Fibroblast of skin of left quadriceps (primary cell): ENCODE results near the gene TM4SF4.
A peak's percentile ranks its signal among the peaks of the same experiment; 100 is the strongest.
"Not testable (repeated sequence)": the region's sequence is repeated elsewhere in the genome, so short reads cannot be mapped to it uniquely, and the experiment has no call there.

Source experiments
- DNase-seq, 2 experiments: peaks; one replicate each; pipeline ENCODE4 v3.0.0-alpha.2; 2013; ENCODE audit warnings: low read depth in 2 of 2

Gene TM4SF4, protein sequence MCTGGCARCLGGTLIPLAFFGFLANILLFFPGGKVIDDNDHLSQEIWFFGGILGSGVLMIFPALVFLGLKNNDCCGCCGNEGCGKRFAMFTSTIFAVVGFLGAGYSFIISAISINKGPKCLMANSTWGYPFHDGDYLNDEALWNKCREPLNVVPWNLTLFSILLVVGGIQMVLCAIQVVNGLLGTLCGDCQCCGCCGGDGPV

DNA sequence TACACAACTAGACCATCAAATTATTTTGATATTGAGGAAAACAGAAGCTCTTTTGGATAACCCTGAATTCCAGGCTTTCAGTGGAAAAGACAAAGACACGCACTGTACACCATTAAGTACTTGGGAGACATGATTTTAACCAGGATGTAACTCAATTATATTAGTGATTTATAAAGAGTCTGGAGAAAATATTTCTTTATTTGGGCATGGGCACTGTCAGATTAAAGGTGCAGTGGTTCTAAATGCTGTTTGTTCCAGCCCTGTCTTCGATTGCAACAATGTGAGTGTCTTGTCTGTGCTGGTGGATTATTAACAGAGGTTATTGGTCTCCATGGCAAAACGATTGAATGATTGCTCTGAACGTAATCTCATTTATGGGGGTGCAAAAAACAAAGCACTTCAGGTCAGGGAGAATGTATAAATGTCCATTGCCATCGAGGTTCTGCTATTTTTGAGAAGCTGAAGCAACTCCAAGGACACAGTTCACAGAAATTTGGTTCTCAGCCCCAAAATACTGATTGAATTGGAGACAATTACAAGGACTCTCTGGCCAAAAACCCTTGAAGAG lies at the start of gene TM4SF4:
TSS of gene TM4SF4 (plus strand) at position 448 of the 568 bp plus-strand sequence. CDS start 181 bp downstream, outside the sequence.
- DNase-seq = no peak

DNA sequence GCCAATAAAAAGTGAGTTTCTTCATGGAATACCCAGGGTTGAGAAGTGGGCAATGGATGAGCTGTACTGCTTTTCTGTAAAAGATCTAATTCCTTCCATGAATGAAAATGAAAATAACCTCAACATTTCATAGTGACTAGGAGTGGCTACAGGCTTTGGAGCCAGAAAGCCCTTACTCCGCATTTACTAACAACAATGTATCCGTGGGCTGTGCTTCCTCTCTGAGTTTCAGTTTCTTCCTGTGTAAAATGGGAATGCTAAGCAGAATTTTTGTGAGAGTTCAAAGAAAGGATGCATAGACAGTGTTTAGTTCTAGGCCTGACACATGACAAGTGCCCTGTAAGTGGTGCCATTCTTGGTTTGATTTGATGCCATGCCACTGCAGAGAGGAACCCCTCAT lies 49.6 kb upstream of the TM4SF4 start:
- DNase-seq = no peak

DNA sequence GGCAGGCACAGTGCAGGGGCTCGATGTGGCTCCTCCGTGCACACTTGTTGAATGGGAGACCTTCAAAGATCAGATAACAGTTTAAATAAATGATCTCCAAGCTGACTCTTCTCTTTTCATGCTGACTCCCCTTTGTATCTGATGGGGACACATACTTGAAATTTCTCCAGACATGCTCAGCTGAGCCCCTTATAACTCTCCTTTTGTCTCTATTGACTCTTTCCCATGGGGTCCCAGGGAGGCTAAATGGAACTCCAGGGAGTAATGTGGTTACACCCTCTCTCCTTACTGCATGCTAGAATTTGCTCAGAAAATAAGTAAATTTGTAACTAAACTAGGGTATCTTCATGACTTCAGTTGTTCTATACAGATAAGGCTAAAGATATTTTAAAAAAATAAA lies 48.2 kb upstream of the TM4SF4 start:
- no peak for DNase-seq

DNA sequence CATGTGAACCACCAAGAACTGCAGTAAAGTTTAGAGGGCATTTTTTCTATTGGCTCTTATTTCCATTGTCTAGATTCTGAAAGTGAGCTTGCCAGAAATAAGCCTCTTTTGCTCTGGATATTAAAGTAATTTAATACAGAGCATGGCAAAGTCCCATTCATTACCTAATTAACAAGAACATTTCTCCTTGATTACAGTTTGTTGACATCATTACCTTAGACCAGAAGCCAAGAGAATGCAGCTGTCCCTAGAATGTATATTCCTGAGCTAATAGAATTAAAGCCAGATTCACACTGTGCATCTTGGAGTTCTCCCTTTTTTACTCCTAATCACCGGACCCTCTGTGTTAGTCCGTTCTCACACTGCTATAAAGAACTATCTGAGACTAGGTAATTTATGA lies 46.4 kb upstream of the TM4SF4 start:
- DNase-seq = no peak

DNA sequence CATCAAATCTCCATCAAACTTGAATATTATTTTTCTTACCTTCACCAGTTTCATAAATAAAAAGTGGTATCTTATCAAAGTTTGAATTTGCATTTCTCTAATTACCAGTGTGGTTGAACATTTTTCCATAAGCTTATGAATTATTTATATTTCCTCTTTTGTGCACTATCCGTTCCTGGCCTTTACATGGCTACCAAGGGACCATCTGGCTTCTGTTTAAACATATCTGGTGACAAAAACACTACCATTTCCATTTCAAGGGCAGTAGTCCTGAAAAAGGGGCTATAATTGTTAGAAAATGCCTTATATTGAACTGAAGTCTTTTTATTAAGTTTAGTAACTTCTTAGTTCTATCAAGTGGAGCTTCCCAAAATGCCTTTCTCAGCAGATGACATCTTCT lies 44.3 kb upstream of the TM4SF4 start:
- no peak for DNase-seq

DNA sequence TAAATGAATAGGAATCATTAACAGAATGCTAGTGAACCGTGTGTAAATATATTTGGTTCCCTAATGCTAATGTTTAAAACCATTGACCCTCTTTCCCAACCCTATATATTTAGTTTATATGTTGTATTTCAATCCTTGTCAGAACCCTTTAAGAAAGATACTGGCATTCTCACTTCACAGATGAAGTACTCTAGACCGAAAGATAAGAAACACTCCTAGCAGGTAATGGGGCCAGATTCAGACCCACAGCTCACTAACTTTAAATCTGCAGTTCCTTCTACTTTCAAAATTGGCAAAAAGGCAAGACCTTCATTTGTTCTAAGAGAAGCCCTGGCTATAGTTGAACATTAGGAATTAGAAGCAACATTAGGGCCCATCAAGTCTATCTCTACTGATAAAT lies 42.3 kb upstream of the TM4SF4 start:
- no peak for DNase-seq

DNA sequence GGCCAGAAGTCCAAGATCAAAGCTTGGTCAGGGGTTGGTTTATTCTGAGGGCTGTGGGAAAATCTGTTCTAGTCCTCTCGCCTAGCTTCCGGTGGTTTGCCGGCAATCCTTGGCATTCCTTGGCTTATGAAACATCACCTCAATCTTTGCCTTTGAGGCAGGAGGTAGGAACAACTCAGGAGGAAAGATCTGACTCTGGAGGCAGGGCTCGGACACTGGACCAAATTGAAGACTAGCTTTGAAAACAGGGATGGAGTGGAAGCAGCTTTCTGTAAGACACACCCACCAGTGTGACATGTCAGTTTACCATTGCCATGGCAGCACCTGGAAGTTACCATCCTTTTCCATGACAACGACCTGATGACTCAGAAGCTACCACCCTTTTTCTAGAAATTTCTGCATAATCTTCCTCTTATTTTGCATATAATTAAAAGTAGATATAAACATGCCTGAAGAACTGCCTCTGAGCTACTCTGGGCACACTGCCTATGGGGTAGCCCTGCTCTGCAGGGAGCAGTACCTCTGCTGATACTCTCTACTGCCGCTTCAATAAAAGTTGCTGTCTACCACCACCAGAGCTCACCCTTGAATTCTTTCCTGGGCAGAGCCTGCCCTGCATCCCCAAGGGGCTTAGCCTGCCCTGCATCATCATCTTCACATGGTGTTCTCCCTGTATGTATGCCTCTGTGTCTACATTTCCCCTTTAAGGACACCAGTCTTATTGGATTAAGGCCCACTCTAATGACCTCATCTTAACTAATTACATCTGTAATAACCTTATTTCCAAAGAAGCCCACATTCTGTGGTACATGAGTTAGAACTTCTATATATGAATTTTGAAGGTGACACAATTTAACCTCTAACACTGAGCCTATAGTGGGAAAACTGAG lies 38.3 kb upstream of the TM4SF4 start:
- no peak for DNase-seq

DNA sequence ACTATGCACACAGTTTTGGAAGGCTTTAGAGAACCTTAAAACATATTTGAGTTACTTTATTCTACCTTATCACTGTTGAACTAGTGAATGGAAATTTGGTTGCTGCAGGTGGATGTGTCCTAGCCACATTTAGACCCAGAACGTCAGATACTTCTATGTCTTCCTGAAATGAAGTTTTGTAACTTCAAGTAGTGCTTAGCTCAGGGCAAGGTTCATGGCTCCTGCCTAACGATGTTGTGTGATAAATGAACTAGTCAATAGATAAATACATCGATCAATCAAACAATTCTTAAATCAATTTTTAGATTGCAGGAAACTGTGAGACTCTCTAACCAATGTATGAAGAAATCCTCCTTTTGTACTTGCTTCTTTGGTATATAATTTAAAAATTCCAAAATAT lies 37.2 kb upstream of the TM4SF4 start:
- no peak for DNase-seq

DNA sequence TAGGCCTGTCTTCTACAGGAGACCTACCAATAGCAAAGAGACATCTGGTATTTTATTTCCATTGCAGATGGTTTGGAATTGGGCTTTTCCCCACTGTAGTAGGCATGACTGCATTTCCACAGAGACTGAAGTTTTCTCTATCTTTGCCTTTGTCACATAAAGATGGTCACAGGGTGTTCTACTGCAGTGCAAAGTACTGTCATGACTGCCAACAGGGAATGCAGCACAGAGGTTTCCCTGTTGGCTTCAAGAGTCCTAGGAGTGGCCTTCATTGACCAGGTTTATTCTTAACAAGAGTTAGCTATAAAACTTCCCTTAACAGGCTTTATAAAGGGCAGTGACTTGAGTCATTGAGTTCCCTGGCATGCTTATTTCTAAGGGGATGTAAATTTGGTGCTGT lies 36.8 kb upstream of the TM4SF4 start:
- no peak for DNase-seq

DNA sequence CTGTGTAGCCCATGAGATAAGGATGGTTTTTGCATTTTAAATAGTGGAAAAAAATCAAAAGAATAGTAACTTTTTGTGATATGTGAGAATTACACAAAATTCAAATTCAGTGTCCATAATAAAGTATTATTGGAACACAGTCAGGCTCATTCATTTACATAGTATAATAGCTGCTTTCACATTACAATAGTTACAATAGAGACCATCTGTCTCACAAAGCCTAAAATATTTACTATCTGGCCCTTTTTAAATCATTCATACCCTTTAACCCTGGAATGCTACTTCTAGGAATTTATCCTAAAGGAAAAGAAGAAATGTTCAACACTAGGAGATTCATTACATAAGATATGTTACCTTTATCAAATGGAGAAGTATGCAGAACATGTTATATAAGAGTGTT lies 35.5 kb upstream of the TM4SF4 start:
- DNase-seq = no peak

DNA sequence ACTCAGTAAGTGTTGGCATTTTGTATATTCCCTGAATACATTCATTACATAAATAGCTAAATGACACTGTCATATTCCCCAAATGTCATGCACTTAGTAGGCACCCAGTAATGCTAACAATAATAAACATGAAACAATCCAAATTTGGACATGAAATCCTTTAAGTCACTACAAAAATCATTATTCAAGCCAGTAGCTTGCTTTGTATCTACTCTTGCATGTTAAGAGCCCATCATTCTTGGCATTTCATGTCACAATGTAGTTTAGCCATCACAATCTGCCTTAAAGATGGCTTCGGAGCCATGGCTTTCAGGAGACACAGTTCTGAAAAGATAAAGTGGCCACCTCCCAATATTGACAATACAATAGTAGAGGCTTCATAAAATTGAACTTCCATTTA lies 32.9 kb upstream of the TM4SF4 start:
- DNase-seq = no peak

DNA sequence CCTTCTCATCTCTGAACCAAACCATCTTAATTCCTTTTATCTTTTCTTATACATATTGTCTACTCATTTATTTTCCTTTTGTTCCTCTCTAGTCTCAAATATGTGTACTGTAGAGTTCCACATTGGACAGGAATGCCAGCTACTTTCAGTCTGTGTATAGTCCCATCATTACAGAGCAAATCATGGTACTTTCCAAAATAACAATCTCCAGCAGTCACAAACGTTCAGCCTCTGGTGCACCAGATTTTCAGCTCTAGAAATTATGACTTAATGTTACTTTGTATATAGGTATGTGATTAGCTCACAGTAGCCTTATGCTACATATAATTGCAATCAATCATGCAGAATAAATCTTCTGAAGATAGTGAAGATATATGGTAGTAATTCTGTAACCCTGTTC lies 32.5 kb upstream of the TM4SF4 start:
- no peak for DNase-seq

DNA sequence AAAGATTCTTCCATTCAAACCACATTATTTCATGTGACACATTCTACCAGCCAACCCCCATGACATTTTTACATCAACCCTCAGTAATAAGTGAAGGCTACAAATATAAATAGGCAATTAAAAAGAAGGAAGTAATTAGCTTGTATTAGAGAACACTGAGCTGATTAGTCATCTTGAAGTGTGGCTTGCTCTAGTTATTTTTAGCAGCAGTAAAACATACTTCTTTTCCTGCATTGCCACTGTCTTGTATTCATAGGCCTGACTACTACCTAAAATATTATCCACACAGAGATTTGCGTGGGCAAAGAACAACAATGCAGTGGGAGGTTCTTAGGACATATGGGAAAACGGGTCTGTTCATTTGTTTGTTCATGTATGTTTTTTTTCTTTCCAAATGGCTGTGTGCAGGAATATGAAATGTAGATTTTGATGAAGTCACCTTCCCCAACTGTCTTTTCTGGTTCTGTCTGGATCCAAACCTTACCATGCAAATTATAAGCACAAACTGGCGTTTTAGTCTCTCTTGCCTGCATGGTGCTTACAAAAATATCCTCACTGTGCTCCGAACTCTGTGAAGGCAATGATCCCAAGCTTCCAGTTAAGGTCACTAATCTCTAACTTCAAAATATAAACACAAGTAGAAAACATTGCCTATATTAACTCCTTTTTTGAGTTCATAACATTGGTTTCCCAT lies 31.5 kb upstream of the TM4SF4 start:
- DNase-seq = peak; percentile 65 to 67

DNA sequence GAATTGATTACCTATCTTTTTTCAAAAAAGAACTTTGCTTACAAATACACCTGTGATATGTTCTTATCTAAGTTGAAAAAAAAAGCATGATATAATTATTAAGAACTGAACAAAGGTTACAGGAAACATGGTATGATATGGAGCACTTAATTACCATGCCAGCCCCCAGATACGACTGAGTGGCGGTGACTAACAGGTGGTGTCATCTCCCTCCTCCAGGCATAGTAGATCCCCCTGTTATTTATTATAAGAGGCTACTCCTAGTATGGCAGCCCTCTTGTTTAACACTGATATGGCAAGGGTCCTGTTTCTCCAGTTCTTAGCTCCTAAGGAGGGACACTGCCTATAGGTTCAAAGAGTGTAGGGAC lies 31.0 kb upstream of the TM4SF4 start:
- DNase-seq = no peak

DNA sequence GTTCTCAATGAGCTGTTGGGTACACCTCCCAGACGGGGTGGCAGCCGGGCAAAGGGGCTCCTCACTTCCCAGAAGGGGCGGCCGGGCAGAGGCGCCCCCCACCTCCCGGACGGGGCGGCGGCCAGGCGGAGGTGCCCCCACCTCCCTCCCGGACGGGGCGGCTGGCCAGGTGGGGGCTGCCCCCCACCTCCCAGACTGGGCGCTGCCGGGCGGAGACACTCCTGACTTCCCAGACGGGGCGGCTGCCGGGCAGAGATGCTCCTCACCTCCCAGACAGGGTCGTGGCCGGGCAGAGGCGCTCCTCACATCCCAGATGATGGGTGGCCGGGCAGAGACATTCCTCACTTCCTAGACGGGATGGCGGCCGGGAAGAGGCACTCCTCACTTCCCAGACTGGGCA lies 29.6 kb upstream of the TM4SF4 start:
- DNase-seq = not testable (repeated sequence)

DNA sequence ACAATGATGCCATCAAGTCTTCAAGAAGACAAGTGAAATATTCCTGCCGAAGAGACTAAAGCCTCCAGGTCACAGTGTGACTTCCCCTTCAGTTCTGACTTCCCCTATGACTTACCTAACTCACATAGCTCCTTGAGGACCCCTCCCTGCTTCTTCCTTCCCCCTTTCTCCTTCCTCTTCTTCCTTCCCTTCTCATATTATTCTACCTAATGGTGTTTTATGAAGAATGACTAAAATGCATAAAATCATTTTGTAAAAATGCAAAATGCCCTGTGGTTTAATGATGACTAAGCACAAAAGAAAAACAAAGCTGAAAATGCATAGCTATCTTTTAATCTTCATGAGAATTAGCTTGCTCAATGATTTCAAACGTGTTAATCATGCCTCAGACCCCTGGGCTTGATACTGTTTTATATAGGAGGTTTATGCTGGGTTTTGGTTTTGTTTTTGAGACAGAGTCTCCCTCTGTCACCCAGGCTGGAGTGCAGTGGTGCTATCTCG lies 26.1 kb upstream of the TM4SF4 start:
- DNase-seq = peak; percentile 73 to 74

DNA sequence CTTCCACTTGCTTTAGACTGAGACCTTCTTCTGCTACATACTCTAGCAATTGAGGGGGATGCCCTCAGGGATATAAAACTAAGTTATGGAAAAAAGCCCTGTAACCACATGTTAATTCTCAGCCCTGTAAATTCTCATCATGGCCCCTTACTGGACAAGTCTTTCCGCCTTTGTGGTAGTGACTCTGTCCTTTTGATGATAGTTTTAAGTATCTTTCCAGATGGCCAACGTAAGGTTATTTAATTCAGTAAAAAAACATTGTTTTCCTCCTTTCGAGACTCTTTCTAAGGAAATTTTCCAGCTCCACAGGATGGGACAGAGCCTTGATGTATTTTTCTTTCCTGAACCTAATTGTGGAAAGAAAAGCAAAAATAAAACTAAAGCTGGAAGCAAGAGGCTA lies 25.3 kb upstream of the TM4SF4 start:
- no peak for DNase-seq

DNA sequence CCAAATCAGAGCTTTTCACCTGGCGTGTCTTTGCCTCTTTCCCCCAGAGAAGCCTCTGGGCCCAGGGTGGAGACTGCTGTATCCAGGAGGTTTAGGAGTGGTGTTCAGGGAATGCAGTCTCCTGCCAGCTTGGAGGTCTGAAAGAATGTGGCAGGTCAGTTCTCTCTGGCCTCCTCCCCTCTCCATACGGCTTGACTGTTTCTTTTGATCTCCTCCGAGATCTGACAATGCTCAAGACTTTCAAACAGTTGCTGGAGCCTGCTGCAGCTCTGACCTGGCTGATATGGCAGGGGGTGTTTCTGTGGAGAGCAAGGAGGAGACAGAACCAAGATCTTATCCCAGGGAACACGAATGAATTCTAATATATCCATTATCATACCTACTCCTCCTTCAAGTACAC lies 24.7 kb upstream of the TM4SF4 start:
- DNase-seq = no peak

DNA sequence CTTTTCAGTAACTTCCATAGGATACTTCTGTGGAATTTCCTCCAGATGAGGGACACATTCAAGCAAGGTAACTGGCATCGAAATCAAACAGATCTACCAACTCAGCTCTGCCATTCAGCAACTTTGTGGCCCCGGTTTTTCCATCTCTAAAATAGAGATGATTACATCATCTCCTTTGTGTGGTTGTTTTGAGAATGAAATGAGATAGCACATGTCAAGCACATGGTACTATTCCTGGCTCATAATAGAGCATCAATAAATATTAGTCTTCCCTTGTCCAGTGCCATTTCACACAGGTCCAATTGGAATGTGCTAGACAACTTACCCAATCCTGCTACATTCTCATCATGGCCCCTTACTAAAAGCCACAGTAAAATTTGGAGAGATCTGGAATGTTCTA lies 24.2 kb upstream of the TM4SF4 start:
- no peak for DNase-seq

DNA sequence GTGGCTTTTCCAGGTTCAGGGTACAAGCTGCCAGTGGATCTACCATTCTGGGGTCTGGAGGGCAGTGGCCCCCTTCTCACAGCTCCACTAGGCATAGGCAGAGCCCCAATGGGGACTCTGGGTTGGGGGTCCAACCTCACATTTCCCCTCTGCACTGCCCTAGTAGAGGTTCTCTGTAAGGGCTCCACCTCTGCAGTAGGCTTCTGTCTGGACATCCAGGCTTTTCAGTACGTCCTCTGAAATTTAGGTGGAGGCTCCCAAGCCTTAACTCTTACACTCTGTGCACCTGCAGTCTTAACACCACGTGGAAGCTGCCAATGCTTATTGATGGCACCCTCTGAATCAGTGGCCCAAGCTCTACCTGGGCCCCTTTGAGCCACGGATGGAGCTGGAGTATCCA lies 22.5 kb upstream of the TM4SF4 start:
- DNase-seq = no peak

DNA sequence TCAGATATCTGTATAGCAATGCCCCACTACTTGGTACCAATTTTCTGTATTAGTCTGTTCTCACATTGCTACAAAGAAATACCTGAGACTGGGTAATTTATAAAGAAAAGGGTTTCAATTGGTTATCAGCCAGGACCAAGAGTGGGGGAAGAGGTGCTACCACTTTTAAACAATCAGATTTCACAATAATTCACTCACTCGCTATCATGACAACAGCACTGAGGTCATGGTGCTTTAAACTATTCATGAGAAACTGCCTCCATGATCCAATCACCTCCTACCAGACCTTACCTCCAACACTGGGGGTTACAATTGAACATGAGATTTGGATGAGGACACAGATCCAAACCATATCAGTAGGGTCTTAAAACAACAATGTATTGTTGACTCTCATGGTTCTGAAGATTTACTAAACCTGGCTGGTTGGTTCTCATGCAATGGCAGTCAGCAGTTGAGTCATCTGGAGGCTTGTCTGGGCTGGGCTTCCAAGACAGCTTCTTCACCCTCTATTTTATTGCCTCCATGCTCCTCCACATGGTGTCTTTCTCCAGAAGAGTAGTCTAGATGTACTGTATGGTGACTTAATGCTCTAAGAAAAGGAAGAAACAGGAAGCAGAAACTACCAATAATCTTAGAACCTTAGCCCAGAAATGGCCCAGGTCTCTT lies 21.2 kb upstream of the TM4SF4 start:
- DNase-seq = no peak

DNA sequence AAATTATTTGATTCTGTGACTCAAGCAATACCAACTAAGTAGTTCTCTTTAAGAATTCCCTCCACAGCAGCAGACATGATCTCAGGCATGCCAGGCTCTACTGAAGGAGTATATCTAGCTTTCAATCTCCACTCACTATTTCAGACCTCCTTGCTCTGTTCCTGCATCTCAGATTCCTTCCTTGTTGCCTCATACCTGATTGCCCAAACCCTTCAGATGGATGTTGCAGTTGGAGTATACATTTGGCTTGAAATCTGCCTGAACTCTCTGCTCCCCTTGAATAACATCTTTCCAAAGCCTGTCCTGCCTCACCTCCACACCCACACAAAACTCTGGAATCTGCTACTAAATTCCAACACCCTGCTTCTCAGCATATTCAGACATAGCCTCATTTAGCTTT lies 19.8 kb upstream of the TM4SF4 start:
- no peak for DNase-seq
